Ascending aorta (tissue), 2 donors: ENCODE data around the gene NACC2. TPM values are rescaled to one million over a fixed set of nuclear protein-coding genes. Genes with fewer than 3 reads are reported as not detected.

ENCODE experiments used
- DNase-seq, 2 donors: peaks; one replicate each; pipeline ENCODE4 v3.0.0-alpha.2; 2019; ENCODE audit warnings: low spot score in 2 of 2
- H3K27ac ChIP-seq, 2 donors: fragments of 200-600 bp; sonication (generic); one replicate each; pipeline ENCODE4 v1.5.1; 2016 to 2017; ENCODE audit warnings: mild to moderate bottlenecking in 1 of 2
- H3K27me3 ChIP-seq: fragments of 200-600 bp; sonication (generic); one replicate; pipeline ENCODE4 v1.5.1; 2017
- H3K36me3 ChIP-seq, 2 donors: fragments of 200-600 bp; sonication (generic); one replicate each; pipeline ENCODE4 v1.5.1; 2016
- H3K4me1 ChIP-seq, 2 donors: fragments of 200-600 bp; sonication (generic); one replicate each; pipeline ENCODE4 v1.5.1; 2016 to 2017; ENCODE audit warnings: mild to moderate bottlenecking in 1 of 2
- H3K4me3 ChIP-seq, 2 donors: fragments of 200-600 bp; sonication (generic); one replicate each; pipeline ENCODE4 v1.5.1; 2016 to 2017; ENCODE audit warnings: mild to moderate bottlenecking in 1 of 2
- H3K9me3 ChIP-seq, 2 donors: fragments of 200-600 bp; sonication (generic); one replicate each; pipeline ENCODE4 v1.5.1; 2016
- intact Hi-C: fragments of 100-400 bp; cut with DNase I; formaldehyde crosslinking; loops from one replicate; pipeline ENCODE4 v1.15.1; 2023
- total RNA-seq: library from RNA; depleted of rRNA; stranded (reverse); fragments of >200 nt; gene quantifications from one replicate; pipeline ENCODE4 v1.1.0, GENCODE V29; 2016
- TF ChIP-seq, protein P1 (sequence below), 3 experiments: fragments of 200-600 bp in 2 of 3; fragments of 450-650 bp in 1 of 3; sonication (generic) in 2 of 3; IDR thresholded peaks; one replicate each; pipeline ENCODE4 v1.5.1; 2016 to 2019; ENCODE audit warnings: antibody characterized with exemption in 3 of 3, mild to moderate bottlenecking in 1 of 3, moderate library complexity in 1 of 3

The NACC2 gene
- total RNA-seq, 1 donor from 2014 or later, result 72.2 TPM

- TF ChIP-seq, protein P1, sequence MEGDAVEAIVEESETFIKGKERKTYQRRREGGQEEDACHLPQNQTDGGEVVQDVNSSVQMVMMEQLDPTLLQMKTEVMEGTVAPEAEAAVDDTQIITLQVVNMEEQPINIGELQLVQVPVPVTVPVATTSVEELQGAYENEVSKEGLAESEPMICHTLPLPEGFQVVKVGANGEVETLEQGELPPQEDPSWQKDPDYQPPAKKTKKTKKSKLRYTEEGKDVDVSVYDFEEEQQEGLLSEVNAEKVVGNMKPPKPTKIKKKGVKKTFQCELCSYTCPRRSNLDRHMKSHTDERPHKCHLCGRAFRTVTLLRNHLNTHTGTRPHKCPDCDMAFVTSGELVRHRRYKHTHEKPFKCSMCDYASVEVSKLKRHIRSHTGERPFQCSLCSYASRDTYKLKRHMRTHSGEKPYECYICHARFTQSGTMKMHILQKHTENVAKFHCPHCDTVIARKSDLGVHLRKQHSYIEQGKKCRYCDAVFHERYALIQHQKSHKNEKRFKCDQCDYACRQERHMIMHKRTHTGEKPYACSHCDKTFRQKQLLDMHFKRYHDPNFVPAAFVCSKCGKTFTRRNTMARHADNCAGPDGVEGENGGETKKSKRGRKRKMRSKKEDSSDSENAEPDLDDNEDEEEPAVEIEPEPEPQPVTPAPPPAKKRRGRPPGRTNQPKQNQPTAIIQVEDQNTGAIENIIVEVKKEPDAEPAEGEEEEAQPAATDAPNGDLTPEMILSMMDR (IDR thresholded peaks at IDR 0.05), result no peak
- Histone ChIP-seq H3K27me3 (no peaks in the 10 kb centered on the region), H3K9me3 (no peaks in the 10 kb centered on the region), H3K27ac (no peak overlapping the region), H3K36me3 (no peaks in the 10 kb centered on the region), H3K4me3 (no peak overlapping the region), H3K4me1 (peaks cover 1 to 2% of the 10 kb centered on the region in 2 donors)
- no peak for DNase-seq
- intact Hi-C loops, result no loop called here
Observed at GRCh38 chr9:135984072-135984710, 110.9 kb downstream of the NACC2 start.

GRCh38 chr9:135983208-135984071 lies 111.6 kb downstream of the NACC2 start:
- H3K4me1 ChIP-seq, result peaks cover 6 to 7% of the 10 kb centered on the region in 2 donors
- TF ChIP-seq, protein P1 (IDR thresholded peaks at IDR 0.05), result no peak
- DNase-seq, result no peak
- no peaks in the 10 kb centered on the region for H3K9me3 ChIP-seq
- no peaks in the 10 kb centered on the region for H3K36me3 ChIP-seq
- H3K27me3 ChIP-seq, result no peaks in the 10 kb centered on the region
- H3K27ac ChIP-seq, result no peak overlapping the region
- no peak overlapping the region for H3K4me3 ChIP-seq
- intact Hi-C loops, result no loop called here

DNA sequence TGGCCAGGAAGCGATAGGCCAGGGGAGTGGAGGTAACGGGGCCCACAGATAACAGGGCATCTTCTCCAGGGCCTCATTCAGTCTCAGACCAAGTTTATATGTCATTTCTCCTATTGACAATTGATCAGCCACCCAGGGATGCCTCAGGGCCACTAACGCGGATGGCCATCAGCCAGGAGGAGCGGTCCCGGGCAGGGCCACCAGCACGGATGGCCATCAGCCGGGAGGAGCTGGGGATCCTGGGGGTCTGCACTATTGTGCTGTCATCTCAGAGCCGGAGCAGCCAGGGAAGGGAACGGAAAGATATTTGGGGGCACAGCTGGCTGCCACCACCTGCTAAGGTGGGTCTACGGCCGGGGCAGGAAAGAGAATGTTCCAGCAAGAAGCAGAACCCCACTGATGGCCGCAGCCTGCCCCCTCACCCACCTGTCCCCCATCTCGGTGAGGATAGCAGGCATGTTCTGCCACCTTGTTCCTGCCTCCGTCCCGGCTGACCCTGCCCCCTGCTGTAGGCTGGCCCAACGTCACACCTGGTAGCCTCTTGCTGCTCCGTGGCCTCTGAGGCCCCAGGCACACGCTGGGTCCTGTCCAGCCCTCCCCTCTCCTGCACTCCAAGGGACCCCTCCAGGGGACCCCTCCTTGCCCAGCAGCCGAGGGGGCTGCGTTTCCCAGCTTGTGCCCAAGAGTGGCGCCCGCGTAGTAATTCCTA lies 112.4 kb downstream of the NACC2 start:
- Histone ChIP-seq H3K27ac (no peak overlapping the region), H3K36me3 (no peaks in the 10 kb centered on the region), H3K27me3 (no peaks in the 10 kb centered on the region), H3K4me3 (no peak overlapping the region), H3K4me1 (peaks cover 6 to 7% of the 10 kb centered on the region in 2 donors), H3K9me3 (no peaks in the 10 kb centered on the region)
- no peak for DNase-seq
- intact Hi-C loops, result no loop called here
- TF ChIP-seq, protein P1 (IDR thresholded peaks at IDR 0.05), result no peak

GRCh38 chr9:135980926-135981630 lies 114.0 kb downstream of the NACC2 start:
- H3K9me3 ChIP-seq, result no peaks in the 10 kb centered on the region
- TF ChIP-seq, protein P1 (IDR thresholded peaks at IDR 0.05), result no peak
- no peak for DNase-seq
- no peak overlapping the region for H3K27ac ChIP-seq
- intact Hi-C loops, result no loop called here
- H3K4me1 ChIP-seq, result peaks cover 6 to 7% of the 10 kb centered on the region in 2 donors
- no peak overlapping the region for H3K4me3 ChIP-seq
- no peaks in the 10 kb centered on the region for H3K27me3 ChIP-seq
- H3K36me3 ChIP-seq, result no peaks in the 10 kb centered on the region

- Histone ChIP-seq H3K27me3 (no peaks in the 10 kb centered on the region), H3K36me3 (no peaks in the 10 kb centered on the region), H3K4me1 (peaks cover 6 to 7% of the 10 kb centered on the region in 2 donors), H3K4me3 (peak overlapping the region in 1 of 2 donors; percentile 23), H3K9me3 (no peaks in the 10 kb centered on the region), H3K27ac (no peak overlapping the region)
- no peak for DNase-seq
- intact Hi-C loops, result no loop called here
- TF ChIP-seq, protein P1 (IDR thresholded peaks at IDR 0.05), result no peak
Observed at GRCh38 chr9:135979547-135980166, 115.4 kb downstream of the NACC2 start.
